HG02943 (cell line): Measurements from ENCODE around the gene KIRREL3.

ENCODE experiments used
- ATAC-seq: cut with Tn5 transposase; IDR thresholded peaks from one replicate; pipeline ENCODE4 v1.9.1; 2021; ENCODE audit warnings: mild to moderate bottlenecking, low read depth, moderate library complexity; ENCODE audit not compliant: unreplicated experiment

Gene KIRREL3

DNA sequence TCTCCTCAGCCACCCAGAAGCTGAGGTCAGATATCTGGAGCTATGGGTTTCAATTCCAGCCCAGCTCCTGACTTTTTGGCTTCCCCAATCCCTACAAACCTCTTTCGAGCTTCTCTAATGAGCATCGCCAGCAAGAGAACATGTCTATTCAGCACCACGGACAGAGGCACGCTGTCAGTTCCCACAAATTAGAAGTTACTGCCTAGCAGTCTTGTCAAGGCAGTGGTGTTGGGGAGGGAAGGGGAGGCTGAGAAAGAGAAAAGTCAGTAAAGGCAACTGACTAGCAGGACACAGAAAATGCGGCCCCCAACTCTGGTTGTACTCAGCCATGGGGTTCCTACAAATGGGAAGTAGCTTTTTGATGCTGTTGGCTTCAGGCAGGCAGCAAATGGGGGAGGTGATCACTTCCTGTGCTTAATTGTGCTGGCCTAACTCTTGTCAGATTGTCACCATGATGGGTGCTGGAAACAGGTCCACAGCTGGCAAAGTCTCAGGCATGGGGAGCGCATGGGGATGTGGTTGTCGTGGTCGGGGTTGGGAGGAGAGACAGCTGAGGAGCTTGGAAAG, 439.2 kb downstream of the KIRREL3 start:
- no peak for ATAC-seq

DNA sequence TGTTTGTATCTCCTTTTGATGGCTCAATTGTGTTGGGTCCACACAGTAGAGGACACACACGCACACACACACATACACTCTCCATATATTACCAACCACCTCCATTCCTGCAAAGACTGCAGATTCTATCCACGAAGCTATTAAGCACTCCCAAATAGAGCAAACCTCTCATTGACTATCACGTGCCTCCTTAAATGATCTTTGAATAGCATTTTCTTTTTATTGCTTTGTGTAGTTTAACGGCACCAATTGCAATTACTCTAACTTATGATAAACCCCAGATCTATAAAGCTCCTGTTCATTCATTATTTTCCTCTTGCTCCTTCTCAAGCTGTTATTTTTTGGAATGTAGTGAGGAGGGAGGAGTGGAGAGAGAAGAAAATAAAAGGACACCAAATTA, 440.3 kb downstream of the KIRREL3 start:
- ATAC-seq: no peak

GRCh38 chr11:126548581-126549550, 451.7 kb downstream of the KIRREL3 start:
- no peak for ATAC-seq

DNA sequence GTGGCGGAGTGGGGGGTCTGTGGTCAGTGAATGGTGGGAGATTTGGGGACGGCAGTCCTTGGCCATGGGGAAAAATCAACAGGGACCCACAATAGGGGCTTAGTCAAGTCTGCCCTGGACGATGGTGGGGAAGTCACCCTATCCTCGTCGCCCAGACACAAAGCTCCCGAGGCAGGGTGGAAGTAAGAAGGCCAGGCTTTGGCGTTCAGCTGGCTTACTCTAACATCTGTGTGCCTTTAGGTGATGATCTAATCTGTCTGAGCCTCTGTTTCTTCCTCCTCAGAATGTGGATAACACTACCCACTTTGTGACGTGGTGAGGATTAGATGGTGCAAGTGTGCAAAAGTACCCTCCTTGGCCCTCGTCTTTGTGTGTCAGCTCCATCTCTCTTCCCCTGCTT, 452.9 kb downstream of the KIRREL3 start:
- no peak for ATAC-seq

- ATAC-seq: no peak
Observed at GRCh38 chr11:126547161-126547560, 453.4 kb downstream of the KIRREL3 start.

GRCh38 chr11:126546694-126547093, 453.9 kb downstream of the KIRREL3 start:
- ATAC-seq: no peak

- ATAC-seq: no peak
Observed at GRCh38 chr11:126546191-126546590, 454.4 kb downstream of the KIRREL3 start.

DNA sequence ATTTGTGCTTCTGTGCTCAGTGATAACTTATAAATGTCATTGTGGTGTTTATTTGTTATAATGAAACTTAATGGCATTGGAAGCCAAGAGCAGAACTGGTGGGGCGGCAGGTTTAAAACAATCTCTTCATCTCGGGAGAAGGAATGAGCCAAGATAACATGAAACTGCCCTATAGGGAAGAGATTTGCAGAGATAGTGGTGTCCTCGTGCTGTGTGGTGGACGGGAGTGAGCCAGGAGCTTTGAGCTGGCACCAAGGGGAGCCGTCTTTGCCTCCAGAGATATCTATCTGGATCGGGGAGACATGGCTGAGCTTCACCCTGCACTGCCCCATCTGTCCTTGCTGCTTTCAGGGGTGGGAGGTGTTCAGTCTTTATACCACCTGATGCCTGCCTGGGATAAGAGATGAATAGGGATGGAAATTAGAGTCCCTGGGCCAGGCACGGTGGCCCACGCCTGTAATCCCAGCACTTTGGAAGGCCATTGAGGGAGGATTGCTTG, 455.5 kb downstream of the KIRREL3 start:
- no peak for ATAC-seq

- no peak for ATAC-seq
Observed at GRCh38 chr11:126544108-126545056, 456.2 kb downstream of the KIRREL3 start.

- no peak for ATAC-seq
Observed at GRCh38 chr11:126543691-126544090, 456.9 kb downstream of the KIRREL3 start.

GRCh38 chr11:126542334-126543015, 458.1 kb downstream of the KIRREL3 start:
- ATAC-seq: no peak

GRCh38 chr11:126538071-126538470, 462.5 kb downstream of the KIRREL3 start:
- no peak for ATAC-seq

DNA sequence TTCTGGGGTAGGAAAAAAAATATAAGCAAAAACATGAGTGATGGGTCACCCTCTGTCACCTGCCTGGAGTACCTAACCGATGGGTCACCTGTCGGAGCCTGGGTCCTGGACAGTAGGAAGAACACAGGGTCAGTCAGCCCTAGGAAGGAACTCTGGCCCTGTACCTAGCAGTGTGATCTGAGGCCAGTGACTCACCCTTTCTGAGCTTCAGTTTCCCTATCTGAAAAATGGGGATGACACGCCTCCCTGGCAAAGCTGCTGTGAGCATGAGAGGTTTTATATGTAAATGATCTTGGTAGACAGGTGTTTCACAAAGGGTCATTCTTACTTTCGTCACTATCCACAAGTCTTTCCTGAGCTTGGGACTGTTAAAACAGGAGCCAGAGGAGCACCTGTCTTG, 463.1 kb downstream of the KIRREL3 start:
- ATAC-seq: no peak

DNA sequence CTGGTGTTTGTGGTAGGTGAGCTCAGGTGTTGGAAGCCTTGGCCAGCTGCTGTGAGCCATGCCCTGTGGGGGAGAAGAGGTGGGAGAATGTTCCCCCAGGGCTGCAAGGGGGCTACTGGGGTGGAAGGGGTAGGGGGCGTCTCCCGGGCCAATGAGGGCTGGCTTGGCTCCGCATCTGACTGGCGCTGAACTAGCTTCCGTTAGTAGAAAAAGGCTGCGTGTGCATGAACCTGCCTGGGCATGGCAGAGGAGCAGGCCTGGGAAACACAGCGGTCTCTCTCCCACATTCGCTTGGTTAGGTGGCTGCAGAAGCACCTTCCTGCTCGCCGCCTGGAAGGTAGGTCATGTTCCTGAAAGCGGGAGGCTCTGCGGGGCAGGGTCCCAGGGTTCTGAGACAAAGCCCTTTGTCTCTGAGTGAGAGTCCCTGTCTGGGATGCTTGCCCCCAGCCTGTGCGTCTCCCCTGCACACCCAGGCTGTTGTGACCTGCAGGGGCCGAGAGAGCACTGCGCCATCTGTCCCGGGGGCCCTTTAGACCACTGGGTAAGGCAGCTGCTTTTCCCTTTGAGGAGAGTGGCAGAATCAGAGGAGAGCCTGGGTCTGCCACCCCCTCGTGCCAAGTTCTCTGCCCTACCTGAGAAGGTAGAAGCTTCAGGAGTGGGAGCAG, 466.3 kb downstream of the KIRREL3 start:
- ATAC-seq: no peak

GRCh38 chr11:126533560-126533959, 467.0 kb downstream of the KIRREL3 start:
- ATAC-seq: no peak

DNA sequence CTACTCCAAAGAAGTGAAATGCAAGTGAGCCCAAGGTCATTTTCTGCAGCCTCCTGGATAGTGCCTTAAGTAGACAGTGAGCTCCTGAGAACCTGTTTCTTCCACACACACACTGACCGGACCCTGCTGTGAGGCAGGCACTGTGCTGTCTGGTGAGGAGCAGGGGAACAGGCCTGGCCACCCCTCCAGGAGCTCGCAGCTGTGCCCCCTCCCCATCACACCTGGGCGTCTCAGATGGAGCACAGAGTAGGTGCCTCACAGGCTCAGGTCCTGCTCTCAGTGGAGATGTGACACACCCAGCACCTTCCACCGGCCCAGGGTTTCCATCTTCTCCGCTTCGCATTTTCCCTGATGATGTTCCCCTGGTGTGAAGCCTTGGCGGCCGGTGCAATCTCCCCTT, 470.2 kb downstream of the KIRREL3 start:
- no peak for ATAC-seq

- ATAC-seq: no peak
Observed at GRCh38 chr11:126529037-126529436, 471.5 kb downstream of the KIRREL3 start.

GRCh38 chr11:126528075-126528474, 472.5 kb downstream of the KIRREL3 start:
- no peak for ATAC-seq

DNA sequence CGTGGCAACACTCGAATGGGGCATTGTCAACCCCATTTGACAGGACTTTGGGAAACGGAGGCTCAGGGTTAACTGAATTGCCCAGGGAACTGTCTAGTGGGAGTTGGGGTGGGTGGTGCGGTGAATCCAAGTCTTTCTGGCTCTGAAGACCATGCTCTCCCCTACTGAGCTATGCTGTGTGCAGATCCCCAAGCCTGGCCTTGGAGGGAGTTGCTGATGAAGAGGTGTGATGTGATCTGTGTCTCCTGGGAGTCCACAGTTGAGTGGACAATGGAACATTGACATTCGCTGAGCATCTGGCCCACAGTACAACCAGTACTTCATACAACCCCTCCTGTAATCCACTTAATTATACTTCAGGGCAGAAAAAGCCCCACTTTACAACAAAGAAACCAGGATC, 472.9 kb downstream of the KIRREL3 start:
- ATAC-seq: no peak

- ATAC-seq: no peak
Observed at GRCh38 chr11:126526471-126526870, 474.1 kb downstream of the KIRREL3 start.
